Ovary (tissue), 9 donors: ENCODE results near the gene SPEG. TPM values are rescaled to one million over a fixed set of nuclear protein-coding genes. Genes with fewer than 3 reads are reported as not detected.

Experiments
- DNase-seq, 5 donors: peaks; one replicate each; pipeline ENCODE4 v3.0.0-alpha.2; 2019 to 2020
- H3K27ac ChIP-seq, 2 donors: fragments of 200-600 bp; one replicate each; pipeline versions ENCODE4 v1.5.1 to v1.8.0; 2019 to 2022
- H3K27me3 ChIP-seq: fragments of 200-600 bp; one replicate; pipeline ENCODE4 v1.8.0; 2022
- H3K36me3 ChIP-seq: fragments of 200-600 bp; sonication (generic); one replicate; pipeline ENCODE4 v1.5.1; 2019
- H3K4me1 ChIP-seq: one replicate; pipeline ENCODE4 v1.8.1; 2013; ENCODE audit warnings: mild to moderate bottlenecking, moderate library complexity; ENCODE audit not compliant: insufficient read depth
- H3K4me3 ChIP-seq: fragments of 200-600 bp; sonication (generic); one replicate; pipeline ENCODE4 v1.5.1; 2017
- H3K9me3 ChIP-seq, 2 donors: fragments of 200-600 bp in 1 of 2; sonication (generic) in 1 of 2; one replicate each; pipeline versions ENCODE4 v1.5.1 to v1.8.1; 2013 to 2019; ENCODE audit warnings: mild to moderate bottlenecking in 1 of 2, moderate library complexity in 1 of 2
- CTCF ChIP-seq, 3 donors: fragments of 450-650 bp in 2 of 3; fragments of 200-600 bp in 1 of 3; IDR thresholded peaks; one replicate each; pipeline versions ENCODE4 v1.5.1 to v1.8.0; 2016 to 2022; ENCODE audit warnings: antibody characterized with exemption in 3 of 3, mild to moderate bottlenecking in 1 of 3
- EP300 ChIP-seq: sonication (generic); formaldehyde crosslinking; IDR thresholded peaks from one replicate; pipeline ENCODE4 v1.6.1; 2017; ENCODE audit warnings: antibody characterized with exemption
- POLR2A ChIP-seq: fragments of 450-650 bp; IDR thresholded peaks from one replicate; pipeline ENCODE4 v1.6.1; 2017; ENCODE audit warnings: antibody characterized with exemption, mild to moderate bottlenecking, moderate library complexity
- WGBS, 3 donors: extraction: QIAGEN DNeasy Blood & Tissue Kit in 1 of 3; methylation state at CpG; one replicate each; pipeline versions ENCODE4 v1.1.5 to v1.1.7; 2013 to 2017; 5-methylcytosine and 5-hydroxymethylcytosine counted together
- intact Hi-C, 4 donors: fragments of 100-400 bp; cut with DNase I; formaldehyde crosslinking; loops; one replicate each; pipeline versions ENCODE4 v1.11.0 to v1.15.1; 2022 to 2023
- polyA plus RNA-seq, 2 donors: library from polyadenylated mRNA; stranded (reverse); fragments of 200-250 nt in 1 of 2; fragments of 350-450 nt in 1 of 2; fragmentation: Illumina TruSeq in 1 of 2; extraction: RNeasy Lipid Tissue Mini Kit (QIAGEN cat#74804) in 1 of 2; gene quantifications; one replicate each; pipeline ENCODE4 v1.2.3, GENCODE V29; 2013 to 2014
- total RNA-seq, 7 donors: library from RNA; depleted of rRNA in 2 of 7; stranded (reverse); fragments of >200 nt in 2 of 7; fragmentation: NEBNext Ultra II Directional in 3 of 7; extraction: Animal tissue kit (Norgen Biotek cat#: 25700) in 3 of 7; gene quantifications; one replicate each; pipeline versions ENCODE4 v1.1.0 to v1.2.4, GENCODE V29; 2016 to 2023
- donor health status: DM: no; HTN: no; CAD: no; lungs with moderate emphysema.
- donor health status: DM: no; HTN: no; CAD: no.
- donor health status: Bipolar disorder and iron deficiency.
- donor health status: DM: yes; HTN: yes; CAD: no.
- donor health status: DM: no; HTN: no; CAD: no.
- donor health status: DM: yes; HTN: yes; CAD: no.

SPEG gene
- total and polyA plus RNA-seq, 9 donors = 9.9 to 79.7 (median 29.6) TPM

GRCh38 chr2:219512524-219513216 lies 78.0 kb downstream of the SPEG start:
- no peak for DNase-seq
- H3K4me3 ChIP-seq = no peak overlapping the region
- no peak overlapping the region for H3K27ac ChIP-seq
- H3K36me3 ChIP-seq = no peaks in the 10 kb centered on the region
- no peak for TF ChIP-seq EP300
- TF ChIP-seq POLR2A = no peak
- no peak for TF ChIP-seq CTCF (IDR thresholded peaks at IDR 0.05)
- no peaks in the 10 kb centered on the region for H3K9me3 ChIP-seq
- 26 to 35% (median 29%) methylated on average over 16 of the region's 16 CpGs for WGBS, 3 donors
- intact Hi-C loops = no loop called here
- no peaks in the 10 kb centered on the region for H3K27me3 ChIP-seq
- peaks cover 6% of the 10 kb centered on the region for H3K4me1 ChIP-seq

GRCh38 chr2:219513787-219514186 lies 79.1 kb downstream of the SPEG start:
- DNase-seq = no peak
- H3K27me3 ChIP-seq = no peaks in the 10 kb centered on the region

GRCh38 chr2:219514196-219514761 lies 79.6 kb downstream of the SPEG start, which contains the start of gene ASIC4:
TSS of gene ASIC4 (plus strand) at chr2:219514482. CDS start at chr2:219514725, 243 bp downstream.
- Histone ChIP-seq H3K4me3 (no peak within 1 kb of the TSS), H3K9me3 (no peaks in the 10 kb centered on the region), H3K27ac (no peak within 1 kb of the TSS), H3K36me3 (no peaks in the 10 kb centered on the region), H3K27me3 (no peaks in the 10 kb centered on the region), H3K4me1 (peaks cover 4% of the 10 kb centered on the region)
- no peak for TF ChIP-seq CTCF (IDR thresholded peaks at IDR 0.05)
- TF ChIP-seq POLR2A = no peak
- no peak for TF ChIP-seq EP300
- no peak for DNase-seq
- intact Hi-C loops = no loop called here
- WGBS, 3 donors = 8 to 11% (median 10%) methylated on average over 28 to 31 of the region's 31 CpGs

More at GRCh38 chr2:219513787-219514186, 79.1 kb downstream of the SPEG start:
- Histone ChIP-seq H3K4me3 (no peak overlapping the region), H3K36me3 (no peaks in the 10 kb centered on the region), H3K27ac (no peak overlapping the region), H3K4me1 (peaks cover 4% of the 10 kb centered on the region), H3K9me3 (no peaks in the 10 kb centered on the region)
- TF ChIP-seq POLR2A = no peak
- no peak for TF ChIP-seq CTCF (IDR thresholded peaks at IDR 0.05)
- no peak for TF ChIP-seq EP300
- WGBS, 3 donors = 21 to 34% (median 26%) methylated on average over 4 of the region's 4 CpGs
- intact Hi-C loops = no loop called here

- Histone ChIP-seq H3K27me3 (no peaks in the 10 kb centered on the region), H3K4me1 (peaks cover 4% of the 10 kb centered on the region), H3K9me3 (no peaks in the 10 kb centered on the region), H3K36me3 (no peaks in the 10 kb centered on the region), H3K27ac (no peak overlapping the region), H3K4me3 (no peak overlapping the region)
- WGBS, 3 donors = 78 to 88% (median 86%) methylated on average over 21 of the region's 21 CpGs
- TF ChIP-seq POLR2A = no peak
- TF ChIP-seq EP300 = no peak
- no peak for TF ChIP-seq CTCF (IDR thresholded peaks at IDR 0.05)
- intact Hi-C loops = no loop called here
- DNase-seq = no peak
Observed at GRCh38 chr2:219514836-219515235, 80.2 kb downstream of the SPEG start.
